ENCODE measurements around the gene P4HA1.

Gene P4HA1

GRCh38 chr10:73096449-73097304 is at the start of gene P4HA1:
Gene P4HA1 (minus strand): TSS chr10:73096866. CDS start chr10:73074883, 21,983 bp downstream.
- H3K36me3 Mint-ChIP-seq (ENCODE audit: low read depth) = peaks cover 20% of the 10 kb centered on the region
- H3K9me3 Mint-ChIP-seq = no peaks in the 10 kb centered on the region
- H3K4me1 Mint-ChIP-seq = peaks cover 38% of the 10 kb centered on the region
- TF ChIP-seq, protein P1, sequence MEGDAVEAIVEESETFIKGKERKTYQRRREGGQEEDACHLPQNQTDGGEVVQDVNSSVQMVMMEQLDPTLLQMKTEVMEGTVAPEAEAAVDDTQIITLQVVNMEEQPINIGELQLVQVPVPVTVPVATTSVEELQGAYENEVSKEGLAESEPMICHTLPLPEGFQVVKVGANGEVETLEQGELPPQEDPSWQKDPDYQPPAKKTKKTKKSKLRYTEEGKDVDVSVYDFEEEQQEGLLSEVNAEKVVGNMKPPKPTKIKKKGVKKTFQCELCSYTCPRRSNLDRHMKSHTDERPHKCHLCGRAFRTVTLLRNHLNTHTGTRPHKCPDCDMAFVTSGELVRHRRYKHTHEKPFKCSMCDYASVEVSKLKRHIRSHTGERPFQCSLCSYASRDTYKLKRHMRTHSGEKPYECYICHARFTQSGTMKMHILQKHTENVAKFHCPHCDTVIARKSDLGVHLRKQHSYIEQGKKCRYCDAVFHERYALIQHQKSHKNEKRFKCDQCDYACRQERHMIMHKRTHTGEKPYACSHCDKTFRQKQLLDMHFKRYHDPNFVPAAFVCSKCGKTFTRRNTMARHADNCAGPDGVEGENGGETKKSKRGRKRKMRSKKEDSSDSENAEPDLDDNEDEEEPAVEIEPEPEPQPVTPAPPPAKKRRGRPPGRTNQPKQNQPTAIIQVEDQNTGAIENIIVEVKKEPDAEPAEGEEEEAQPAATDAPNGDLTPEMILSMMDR (IDR thresholded peaks at IDR 0.05) = peak; percentile 57
- H3K27ac Mint-ChIP-seq = peak within 1 kb of the TSS; percentile 99
- no peaks in the 10 kb centered on the region for H3K27me3 Mint-ChIP-seq (ENCODE audit: low read depth, poor library complexity)
- DNase-seq = peak; percentile 98
- H3K4me3 Mint-ChIP-seq = peak within 1 kb of the TSS; percentile 97

- H3K4me1 Mint-ChIP-seq = no peaks in the 10 kb centered on the region
- no peaks in the 10 kb centered on the region for H3K27me3 Mint-ChIP-seq (ENCODE audit: low read depth, poor library complexity)
- TF ChIP-seq, protein P1 (IDR thresholded peaks at IDR 0.05) = no peak
- H3K36me3 Mint-ChIP-seq (ENCODE audit: low read depth) = peaks cover 71% of the 10 kb centered on the region
- no peak overlapping the region for H3K4me3 Mint-ChIP-seq
- DNase-seq = no peak
- no peaks in the 10 kb centered on the region for H3K9me3 Mint-ChIP-seq
- H3K27ac Mint-ChIP-seq = peak overlapping the region; percentile 10
These were observed 44.9 kb upstream of the P4HA1 start for GRCh38 chr10:73141603-73142002.

DNA sequence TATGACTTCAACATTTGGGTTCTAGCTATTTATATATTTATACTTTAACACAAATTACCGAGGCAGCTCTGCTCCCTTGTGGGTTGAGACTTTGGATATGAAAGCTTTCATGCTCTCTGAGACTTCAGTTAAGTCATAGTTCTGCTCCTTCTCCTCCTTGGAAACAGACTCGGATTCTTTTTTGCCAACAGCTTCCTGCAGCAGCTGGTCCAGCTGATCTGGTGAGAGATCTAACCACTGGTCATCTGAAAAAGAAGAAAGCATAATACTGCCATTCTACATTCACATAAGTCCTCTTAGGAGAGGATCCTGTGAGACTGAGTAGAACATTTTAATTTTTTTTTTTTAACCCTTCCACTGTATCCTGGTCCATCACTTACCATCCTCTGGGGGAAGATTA is 42.6 kb upstream of the P4HA1 start:
- H3K27me3 Mint-ChIP-seq (ENCODE audit: low read depth, poor library complexity) = no peaks in the 10 kb centered on the region
- peak overlapping the region; percentile 40 for H3K27ac Mint-ChIP-seq
- H3K9me3 Mint-ChIP-seq = no peaks in the 10 kb centered on the region
- H3K4me3 Mint-ChIP-seq = no peak overlapping the region
- H3K4me1 Mint-ChIP-seq = no peaks in the 10 kb centered on the region
- no peak for DNase-seq
- TF ChIP-seq, protein P1 (IDR thresholded peaks at IDR 0.05) = no peak
- H3K36me3 Mint-ChIP-seq (ENCODE audit: low read depth) = peaks cover 72% of the 10 kb centered on the region

DNA sequence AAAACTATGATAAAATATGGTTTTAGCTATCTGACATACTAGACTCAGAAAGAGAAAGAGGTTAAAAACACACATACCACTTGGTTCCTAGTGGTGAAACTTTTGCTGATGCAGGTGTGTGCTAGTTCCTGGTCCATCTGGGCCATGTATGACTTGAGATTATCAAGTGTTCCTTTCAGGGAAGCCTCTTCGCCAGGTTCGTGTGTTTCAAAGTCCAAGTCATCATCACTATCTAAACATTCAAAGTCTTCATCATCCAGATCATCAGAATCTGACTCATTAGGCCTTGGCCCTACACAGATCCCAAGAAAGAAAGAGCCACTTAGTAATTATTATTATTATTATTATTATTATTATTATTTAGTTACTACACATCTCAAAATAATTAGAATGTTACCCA is 40.0 kb upstream of the P4HA1 start:
- Mint-ChIP-seq H3K9me3 (no peaks in the 10 kb centered on the region), H3K4me1 (peaks cover 9% of the 10 kb centered on the region), H3K27ac (no peak overlapping the region), H3K27me3 (ENCODE audit: low read depth, poor library complexity) (no peaks in the 10 kb centered on the region), H3K36me3 (ENCODE audit: low read depth) (peaks cover 78% of the 10 kb centered on the region), H3K4me3 (no peak overlapping the region)
- TF ChIP-seq, protein P1 (IDR thresholded peaks at IDR 0.05) = no peak
- DNase-seq = no peak

GRCh38 chr10:73134727-73135126 is 38.1 kb upstream of the P4HA1 start:
- Mint-ChIP-seq H3K4me1 (peaks cover 20% of the 10 kb centered on the region), H3K4me3 (no peak overlapping the region), H3K9me3 (no peaks in the 10 kb centered on the region), H3K27ac (no peak overlapping the region), H3K36me3 (ENCODE audit: low read depth) (peaks cover 81% of the 10 kb centered on the region), H3K27me3 (ENCODE audit: low read depth, poor library complexity) (no peaks in the 10 kb centered on the region)
- DNase-seq = no peak
- TF ChIP-seq, protein P1 (IDR thresholded peaks at IDR 0.05) = no peak
